Stimulated activated memory B cell treated with anti-CD40 and anti-IgM and Interleukin-4, amounts not matched to agents 10 μg/mL and 1 μg/mL and 100 μg/mL, for 72 hours (primary cell): ENCODE data around the gene MTHFD2.
"Not testable (repeated sequence)": the region's sequence is repeated elsewhere in the genome, so short reads cannot be mapped to it uniquely, and the experiment has no call there.

Experiments used
- ATAC-seq: fragments of 150-1000 bp; cut with Tn5 transposase; 2 replicates; pipeline ENCODE4 v1.10.0; 2021
- H3K27ac Mint-ChIP-seq: one replicate; pipeline ENCODE4 v1.8.0; 2022; ENCODE audit warnings: mild to moderate bottlenecking, mixed read lengths
- H3K27me3 Mint-ChIP-seq: one replicate; pipeline ENCODE4 v1.8.0; 2022; ENCODE audit warnings: mixed read lengths
- H3K36me3 Mint-ChIP-seq: one replicate; pipeline ENCODE4 v1.8.0; 2022; ENCODE audit warnings: mixed read lengths
- H3K4me1 Mint-ChIP-seq: one replicate; pipeline ENCODE4 v1.8.0; 2022; ENCODE audit warnings: mixed read lengths
- H3K4me3 Mint-ChIP-seq: one replicate; pipeline ENCODE4 v1.8.0; 2022; ENCODE audit warnings: mild to moderate bottlenecking, moderate library complexity, mixed read lengths
- H3K9me3 Mint-ChIP-seq: one replicate; pipeline ENCODE4 v1.8.0; 2022; ENCODE audit warnings: mixed read lengths

Gene MTHFD2

DNA sequence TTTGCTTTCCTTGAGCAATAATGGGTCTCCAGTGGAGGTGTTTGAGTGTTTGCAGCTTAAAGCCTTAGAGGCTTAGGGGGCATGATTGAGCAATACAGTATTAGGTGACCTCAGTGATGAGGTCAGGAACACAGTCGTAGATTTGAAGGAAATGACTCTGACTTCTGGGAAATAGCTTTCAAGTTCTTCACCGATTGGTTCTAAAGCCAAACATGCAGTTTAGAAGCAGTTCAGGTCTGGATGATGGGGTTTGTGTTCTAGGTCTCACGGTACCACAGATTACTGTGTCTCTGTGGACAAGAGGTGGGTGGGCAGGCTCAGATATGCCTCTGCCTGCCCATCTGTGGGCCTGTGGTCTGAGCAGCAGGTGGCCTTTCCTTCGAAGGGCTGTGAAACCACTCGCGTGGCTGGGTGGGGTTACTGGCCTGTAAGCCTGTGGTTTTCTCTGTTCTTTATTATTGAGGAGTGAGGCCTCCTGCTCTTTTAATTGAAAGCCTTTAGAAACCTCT lies 7.8 kb downstream of the MTHFD2 start:
- H3K27ac Mint-ChIP-seq = peak overlapping the region; percentile 90
- H3K9me3 Mint-ChIP-seq = no peaks in the 10 kb centered on the region
- no peaks in the 10 kb centered on the region for H3K27me3 Mint-ChIP-seq
- peaks cover 41% of the 10 kb centered on the region for H3K4me1 Mint-ChIP-seq
- ATAC-seq = peak; percentile 95
- peak overlapping the region; percentile 56 for H3K4me3 Mint-ChIP-seq
- H3K36me3 Mint-ChIP-seq = peaks cover 57% of the 10 kb centered on the region

DNA sequence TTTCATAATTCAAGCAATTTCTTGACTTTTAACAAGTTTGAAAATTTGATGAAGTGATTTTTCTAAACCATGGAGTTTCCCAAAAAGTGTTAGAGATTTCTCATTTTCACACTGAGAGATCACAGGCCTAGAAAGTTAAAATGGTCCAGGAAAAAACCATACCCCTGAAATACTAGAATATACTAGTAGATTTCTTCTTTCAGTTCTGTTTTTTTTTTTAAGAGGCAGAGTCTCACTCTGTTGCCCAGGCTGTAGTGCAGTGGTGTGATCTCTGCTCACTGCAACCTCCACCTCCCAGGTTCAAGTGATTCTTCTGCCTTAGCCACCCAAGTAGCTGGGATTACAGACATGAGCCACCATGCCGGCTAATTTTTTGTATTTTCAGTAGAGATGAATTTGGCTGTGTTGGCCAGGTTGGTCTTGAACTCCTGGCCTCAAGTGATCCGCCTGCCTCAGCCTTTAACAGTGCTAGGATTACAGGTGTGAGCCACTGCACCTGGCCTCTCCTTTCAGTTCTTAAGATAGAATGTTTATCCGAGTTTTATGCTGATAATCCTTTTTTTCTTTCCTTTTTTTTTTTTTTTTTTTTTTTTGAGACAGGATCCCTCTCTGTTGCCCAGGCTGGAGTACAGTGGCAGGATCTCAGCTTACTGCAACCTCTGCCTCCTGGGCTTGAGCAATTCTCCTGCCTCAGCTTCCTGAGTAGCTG lies 14.4 kb downstream of the MTHFD2 start:
- H3K27me3 Mint-ChIP-seq = no peaks in the 10 kb centered on the region
- peaks cover 11% of the 10 kb centered on the region for H3K4me1 Mint-ChIP-seq
- H3K4me3 Mint-ChIP-seq = no peak overlapping the region
- peak; percentile 27 for ATAC-seq
- H3K9me3 Mint-ChIP-seq = no peaks in the 10 kb centered on the region
- H3K27ac Mint-ChIP-seq = no peak overlapping the region
- H3K36me3 Mint-ChIP-seq = peaks cover 59% of the 10 kb centered on the region

GRCh38 chr2:74215771-74216170 lies 17.4 kb downstream of the MTHFD2 start:
- H3K9me3 Mint-ChIP-seq, H3K27me3 Mint-ChIP-seq, ATAC-seq, H3K4me1 Mint-ChIP-seq, H3K27ac Mint-ChIP-seq, H3K4me3 Mint-ChIP-seq: not testable (repeated sequence)
- H3K36me3 Mint-ChIP-seq = peaks cover 53% of the 10 kb centered on the region

- Mint-ChIP-seq H3K4me3 (no peak overlapping the region), H3K27ac (no peak overlapping the region), H3K9me3 (no peaks in the 10 kb centered on the region), H3K36me3 (peaks cover 44% of the 10 kb centered on the region), H3K4me1 (peaks cover 5% of the 10 kb centered on the region), H3K27me3 (no peaks in the 10 kb centered on the region)
- no peak for ATAC-seq
These were observed 18.2 kb downstream of the MTHFD2 start for GRCh38 chr2:74216642-74217041.

GRCh38 chr2:74219846-74220486 lies 21.6 kb downstream of the MTHFD2 start:
- Mint-ChIP-seq H3K27ac (no peak overlapping the region), H3K4me3 (no peak overlapping the region)
- no peak for ATAC-seq

DNA sequence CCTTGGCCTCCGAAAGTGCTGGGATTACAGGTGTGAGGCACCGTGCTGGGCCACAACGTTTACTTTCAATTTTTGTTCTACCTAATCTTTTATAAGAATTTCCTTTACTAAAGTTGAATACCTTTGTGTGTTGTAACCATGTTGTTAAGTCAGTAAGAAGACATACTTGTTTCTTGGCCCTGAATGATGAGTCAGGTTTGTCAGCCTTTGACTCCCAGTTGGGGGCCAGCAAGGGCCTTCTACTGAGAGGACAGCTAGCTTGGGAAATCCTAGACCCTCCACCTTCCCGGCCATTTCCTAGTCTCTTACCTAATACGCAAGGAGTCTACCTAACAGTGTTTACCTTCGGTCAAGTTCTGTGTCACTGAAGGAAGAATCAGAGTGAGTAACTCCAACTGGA lies 22.7 kb downstream of the MTHFD2 start:
- no peak overlapping the region for H3K27ac Mint-ChIP-seq

More at GRCh38 chr2:74219846-74220486, 21.6 kb downstream of the MTHFD2 start:
- Mint-ChIP-seq H3K9me3 (no peaks in the 10 kb centered on the region), H3K27me3 (no peaks in the 10 kb centered on the region), H3K36me3 (peaks cover 32% of the 10 kb centered on the region), H3K4me1 (peaks cover 5% of the 10 kb centered on the region)

DNA sequence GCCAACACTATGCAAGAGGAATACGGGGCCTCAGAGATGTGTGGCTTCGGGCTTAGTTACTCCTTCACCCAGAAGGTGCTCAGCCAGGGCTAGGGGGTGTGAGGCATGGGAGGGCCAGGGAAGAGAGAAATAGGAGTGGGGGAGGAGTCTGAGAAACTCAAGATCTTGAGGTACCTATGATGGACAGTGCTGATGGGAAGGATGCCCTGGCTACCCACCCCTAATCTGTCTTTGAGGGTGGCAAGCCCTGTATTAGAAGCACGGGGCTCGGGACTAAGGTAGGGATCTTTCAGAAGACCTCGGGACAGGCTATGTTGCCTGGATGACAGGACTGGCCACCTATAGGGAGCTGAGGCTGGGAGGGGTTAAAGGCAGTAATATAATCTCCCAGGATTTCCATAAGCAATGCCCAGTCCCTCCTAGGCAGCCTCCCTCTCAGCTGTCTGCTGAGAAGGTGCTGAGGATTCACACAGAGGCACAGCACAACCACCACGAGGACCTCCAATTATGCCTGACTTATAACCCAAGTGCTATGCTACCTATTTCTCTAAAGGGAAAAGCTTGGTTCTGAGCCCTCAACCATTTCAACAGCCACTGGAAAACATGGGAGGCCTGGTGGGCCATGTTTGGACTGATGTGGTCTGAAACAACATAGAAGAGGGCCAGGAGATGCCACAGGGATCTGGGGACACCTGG lies 23.3 kb downstream of the MTHFD2 start:
- H3K4me1 Mint-ChIP-seq = peaks cover 14% of the 10 kb centered on the region
- H3K4me3 Mint-ChIP-seq = no peak overlapping the region
- no peak for ATAC-seq
- H3K9me3 Mint-ChIP-seq = no peaks in the 10 kb centered on the region
- peaks cover 28% of the 10 kb centered on the region for H3K36me3 Mint-ChIP-seq
- H3K27ac Mint-ChIP-seq = no peak overlapping the region
- H3K27me3 Mint-ChIP-seq = no peaks in the 10 kb centered on the region

More for the DNA sequence above, 22.7 kb downstream of the MTHFD2 start:
- no peaks in the 10 kb centered on the region for H3K9me3 Mint-ChIP-seq
- peaks cover 9% of the 10 kb centered on the region for H3K4me1 Mint-ChIP-seq
- no peaks in the 10 kb centered on the region for H3K27me3 Mint-ChIP-seq
- ATAC-seq = no peak
- no peak overlapping the region for H3K4me3 Mint-ChIP-seq
- H3K36me3 Mint-ChIP-seq = peaks cover 23% of the 10 kb centered on the region

- Mint-ChIP-seq H3K4me3 (no peak overlapping the region), H3K27ac (no peak overlapping the region)
- ATAC-seq = no peak
These were observed 23.9 kb downstream of the MTHFD2 start for GRCh38 chr2:74222300-74222650.

GRCh38 chr2:74223941-74224770 lies 25.7 kb downstream of the MTHFD2 start:
- Mint-ChIP-seq H3K4me3 (no peak overlapping the region), H3K36me3 (peaks cover 26% of the 10 kb centered on the region), H3K27ac (peak overlapping the region; percentile 31), H3K9me3 (no peaks in the 10 kb centered on the region), H3K27me3 (no peaks in the 10 kb centered on the region), H3K4me1 (peaks cover 16% of the 10 kb centered on the region)
- ATAC-seq = no peak

More at GRCh38 chr2:74222300-74222650, 23.9 kb downstream of the MTHFD2 start:
- Mint-ChIP-seq H3K36me3 (peaks cover 29% of the 10 kb centered on the region), H3K4me1 (peaks cover 16% of the 10 kb centered on the region), H3K27me3 (no peaks in the 10 kb centered on the region), H3K9me3 (no peaks in the 10 kb centered on the region)

- no peaks in the 10 kb centered on the region for H3K27me3 Mint-ChIP-seq
- H3K27ac Mint-ChIP-seq = no peak overlapping the region
- no peak overlapping the region for H3K4me3 Mint-ChIP-seq
- peaks cover 16% of the 10 kb centered on the region for H3K4me1 Mint-ChIP-seq
- no peak for ATAC-seq
- peaks cover 12% of the 10 kb centered on the region for H3K36me3 Mint-ChIP-seq
- no peaks in the 10 kb centered on the region for H3K9me3 Mint-ChIP-seq
These were observed 27.5 kb downstream of the MTHFD2 start for GRCh38 chr2:74225698-74226459.

- Mint-ChIP-seq H3K4me1 (peaks cover 16% of the 10 kb centered on the region), H3K36me3 (peaks cover 15% of the 10 kb centered on the region), H3K9me3 (no peaks in the 10 kb centered on the region), H3K27me3 (no peaks in the 10 kb centered on the region), H3K4me3 (no peak overlapping the region), H3K27ac (no peak overlapping the region)
- ATAC-seq = no peak
These were observed 28.3 kb downstream of the MTHFD2 start for GRCh38 chr2:74226648-74227213.

- no peaks in the 10 kb centered on the region for H3K27me3 Mint-ChIP-seq
- no peak for ATAC-seq
These were observed 29.2 kb downstream of the MTHFD2 start for GRCh38 chr2:74227646-74228045.

GRCh38 chr2:74228772-74229171 lies 30.4 kb downstream of the MTHFD2 start:
- ATAC-seq = no peak

More at GRCh38 chr2:74227646-74228045, 29.2 kb downstream of the MTHFD2 start:
- Mint-ChIP-seq H3K4me3 (no peak overlapping the region), H3K9me3 (no peaks in the 10 kb centered on the region), H3K36me3 (peaks cover 18% of the 10 kb centered on the region), H3K27ac (no peak overlapping the region), H3K4me1 (peaks cover 16% of the 10 kb centered on the region)

GRCh38 chr2:74229865-74230264 lies 31.4 kb downstream of the MTHFD2 start:
- H3K9me3 Mint-ChIP-seq, ATAC-seq, H3K27ac Mint-ChIP-seq: not testable (repeated sequence)

More at GRCh38 chr2:74228772-74229171, 30.4 kb downstream of the MTHFD2 start:
- peaks cover 16% of the 10 kb centered on the region for H3K4me1 Mint-ChIP-seq
- no peak overlapping the region for H3K27ac Mint-ChIP-seq
- no peak overlapping the region for H3K4me3 Mint-ChIP-seq
- H3K27me3 Mint-ChIP-seq = no peaks in the 10 kb centered on the region
- no peaks in the 10 kb centered on the region for H3K9me3 Mint-ChIP-seq
- H3K36me3 Mint-ChIP-seq = peaks cover 18% of the 10 kb centered on the region

More at GRCh38 chr2:74229865-74230264, 31.4 kb downstream of the MTHFD2 start:
- peaks cover 11% of the 10 kb centered on the region for H3K4me1 Mint-ChIP-seq
- not testable (repeated sequence) for H3K4me3 Mint-ChIP-seq, H3K27me3 Mint-ChIP-seq
- peaks cover 17% of the 10 kb centered on the region for H3K36me3 Mint-ChIP-seq
